GM18873 (cell line): Measurements from ENCODE around the gene SLC6A6.

Source experiments
- ATAC-seq: cut with Tn5 transposase; IDR thresholded peaks from one replicate; pipeline ENCODE4 v1.9.1; 2021; ENCODE audit warnings: mild to moderate bottlenecking, moderate library complexity, moderate number of reproducible peaks; ENCODE audit not compliant: unreplicated experiment, low FRiP score

SLC6A6 gene

GRCh38 chr3:14402304-14402811 lies at the start of gene SLC6A6:
Gene SLC6A6, plus strand, starts transcription at chr3:14402606. Its CDS starts 41,029 bp downstream, at chr3:14443635.
- peak; percentile 78 for ATAC-seq

DNA sequence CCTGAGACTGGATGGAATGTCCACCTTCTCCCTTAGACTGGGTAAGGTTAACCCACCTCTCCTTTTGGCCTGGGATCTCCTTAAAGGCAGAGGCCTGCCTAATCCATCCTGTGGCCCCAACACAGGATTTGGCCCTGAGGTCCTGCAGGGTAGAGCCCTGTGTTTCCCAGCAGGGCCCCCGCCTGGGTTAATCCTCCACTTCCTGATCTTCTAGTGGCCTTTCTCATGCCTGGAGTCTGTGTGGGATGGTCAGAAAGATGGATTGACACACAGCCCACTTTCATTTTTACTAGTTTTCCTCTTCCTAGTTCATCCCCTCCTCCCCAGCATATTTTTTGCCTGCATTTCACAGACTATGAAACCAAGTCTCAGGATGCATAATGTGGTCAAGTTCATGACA lies 48.9 kb upstream of the SLC6A6 start:
- ATAC-seq, result no peak

DNA sequence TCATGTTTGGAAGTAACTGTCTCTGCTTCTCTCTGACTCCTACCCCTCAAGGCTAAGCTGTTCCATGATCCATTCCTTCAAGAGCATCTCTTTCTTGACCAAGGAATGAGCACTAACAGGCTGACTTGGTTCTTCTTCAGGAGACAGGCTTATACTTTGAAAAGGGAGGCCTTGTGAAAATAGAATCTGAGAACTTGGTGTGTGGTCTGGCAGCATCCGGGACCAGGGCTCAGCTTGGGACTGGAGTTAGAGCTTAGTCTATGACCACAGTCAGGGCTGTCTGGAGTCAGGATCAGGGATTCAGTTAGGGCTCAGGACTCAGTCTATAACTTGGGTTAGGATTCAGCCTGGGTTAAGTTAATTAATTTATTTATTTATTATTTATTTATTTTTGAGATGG lies 44.9 kb upstream of the SLC6A6 start:
- no peak for ATAC-seq

DNA sequence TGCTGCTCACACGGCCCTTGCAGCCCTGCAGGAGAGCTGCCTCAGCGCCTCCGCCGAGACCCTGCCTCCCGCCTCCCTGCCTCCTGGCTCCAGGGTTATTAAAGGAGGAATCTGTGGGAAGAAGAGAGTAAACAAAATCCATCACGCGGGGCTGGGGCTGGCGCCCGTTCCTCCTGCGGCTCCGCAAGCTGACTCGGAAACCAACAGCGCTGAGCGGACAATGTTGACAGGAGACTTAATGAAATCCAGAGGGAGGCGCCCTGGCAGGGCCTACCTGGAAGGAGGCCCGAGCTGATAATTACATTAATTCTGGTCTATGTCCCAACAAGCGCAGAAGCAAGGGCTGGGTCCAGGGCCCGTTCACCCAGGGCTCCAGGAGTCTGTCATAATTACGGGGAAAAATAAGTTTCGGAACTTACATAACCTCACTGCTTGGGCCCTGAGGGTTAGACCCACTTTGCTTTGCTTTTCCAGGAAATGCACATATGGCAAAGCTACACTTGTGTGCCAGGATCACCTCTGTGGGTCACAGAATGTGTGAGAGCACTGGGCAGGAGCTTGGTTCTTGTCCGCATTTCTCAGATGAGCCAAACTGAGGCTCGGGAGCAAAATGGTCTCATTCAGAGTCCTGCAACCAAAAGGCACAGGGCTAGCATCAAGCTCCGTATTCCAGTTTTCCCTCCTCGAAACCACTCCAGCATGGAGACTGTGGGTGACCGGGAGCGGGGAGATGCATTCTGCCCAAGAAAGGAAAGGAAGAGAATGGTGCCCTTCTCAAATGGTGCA lies 43.8 kb upstream of the SLC6A6 start:
- ATAC-seq, result no peak

DNA sequence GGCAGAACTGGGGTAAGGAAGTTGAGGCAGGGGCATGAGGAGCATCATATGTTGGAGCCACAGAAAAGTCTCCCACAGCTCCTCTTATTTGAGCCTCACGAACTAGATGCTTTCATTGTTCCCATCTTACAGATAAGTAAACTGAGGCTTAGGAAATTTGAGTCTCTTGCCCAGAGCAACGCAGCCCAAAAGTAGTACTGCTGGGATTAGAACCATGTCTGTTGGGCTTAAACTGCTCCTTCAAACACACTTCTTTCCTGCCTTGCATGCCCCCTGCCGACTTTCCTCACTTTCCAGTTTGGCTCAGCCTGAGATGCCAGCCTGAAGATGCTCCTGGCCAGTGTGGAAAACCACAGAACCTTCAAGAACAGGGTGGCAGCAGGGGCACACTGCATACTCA lies 43.1 kb upstream of the SLC6A6 start:
- no peak for ATAC-seq

- no peak for ATAC-seq
Measured at GRCh38 chr3:14360123-14360881, 42.1 kb upstream of the SLC6A6 start.

DNA sequence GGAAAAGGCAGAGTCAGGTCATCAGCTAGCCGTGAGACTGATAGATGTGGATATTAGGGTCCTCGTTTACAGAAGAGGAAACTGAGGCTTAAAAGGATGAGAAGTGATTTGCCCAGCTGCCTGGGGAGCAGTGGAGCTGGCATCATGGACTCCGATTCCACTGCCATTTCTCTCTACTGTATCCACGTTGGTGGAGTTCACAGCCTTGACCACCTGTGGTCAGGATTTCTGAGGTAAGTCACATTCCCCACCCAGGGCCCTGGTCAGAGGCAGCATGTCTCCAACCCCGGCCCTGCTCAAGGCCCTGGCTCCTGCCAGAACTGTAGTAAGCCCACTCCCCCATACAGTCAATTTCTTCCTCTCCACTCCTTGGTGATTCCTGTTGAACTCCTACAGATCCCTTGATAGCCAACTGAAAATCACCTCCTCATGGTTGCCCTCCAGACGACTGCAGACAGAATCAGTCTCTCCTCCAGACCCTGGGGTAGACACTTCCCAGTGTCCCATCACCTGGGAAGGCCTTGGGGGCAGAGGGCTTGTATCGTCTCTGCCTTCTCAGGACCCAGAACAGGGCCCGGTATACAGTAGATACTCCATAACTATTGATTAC lies 41.2 kb upstream of the SLC6A6 start:
- ATAC-seq, result no peak

- no peak for ATAC-seq
Measured at GRCh38 chr3:14362890-14363289, 39.5 kb upstream of the SLC6A6 start.

DNA sequence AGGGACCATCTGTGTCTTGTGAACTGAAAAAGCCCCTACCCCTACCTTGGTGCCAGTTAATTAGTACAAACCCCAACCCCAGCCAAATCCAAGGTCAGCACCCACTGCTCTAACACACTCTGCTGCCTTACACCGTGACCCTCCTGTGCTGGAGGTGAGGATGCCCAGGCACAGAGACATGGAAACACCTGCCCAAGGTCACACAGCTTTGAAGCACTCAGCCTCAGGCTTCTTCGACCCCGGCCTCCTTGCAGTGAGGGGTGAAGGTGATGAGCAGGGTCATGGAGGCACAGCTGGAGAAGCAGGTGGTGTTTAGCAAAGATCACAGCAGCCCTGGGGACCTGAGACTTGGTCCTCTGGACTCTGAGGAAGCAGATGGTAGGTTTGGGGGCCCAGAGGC lies 39.0 kb upstream of the SLC6A6 start:
- no peak for ATAC-seq

DNA sequence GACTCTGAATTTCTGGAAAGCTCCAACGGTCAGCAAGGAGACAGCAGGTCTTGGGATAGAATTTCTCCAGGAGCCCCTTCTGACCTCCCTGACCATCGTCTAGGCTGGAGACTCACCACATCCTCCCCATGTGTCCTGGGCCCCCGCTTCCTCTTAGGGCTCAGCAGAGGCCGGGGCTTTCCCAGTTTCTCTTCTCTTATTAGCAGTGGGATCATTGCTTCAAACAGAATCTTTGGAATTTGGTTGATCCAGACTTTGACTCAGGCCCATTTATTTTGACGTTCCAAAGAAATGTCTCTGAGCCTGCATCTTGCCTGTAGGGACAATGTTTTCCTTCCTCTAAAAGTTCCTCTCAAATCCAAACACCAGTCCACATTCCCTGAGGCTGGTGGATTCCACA lies 38.4 kb upstream of the SLC6A6 start:
- ATAC-seq, result no peak

DNA sequence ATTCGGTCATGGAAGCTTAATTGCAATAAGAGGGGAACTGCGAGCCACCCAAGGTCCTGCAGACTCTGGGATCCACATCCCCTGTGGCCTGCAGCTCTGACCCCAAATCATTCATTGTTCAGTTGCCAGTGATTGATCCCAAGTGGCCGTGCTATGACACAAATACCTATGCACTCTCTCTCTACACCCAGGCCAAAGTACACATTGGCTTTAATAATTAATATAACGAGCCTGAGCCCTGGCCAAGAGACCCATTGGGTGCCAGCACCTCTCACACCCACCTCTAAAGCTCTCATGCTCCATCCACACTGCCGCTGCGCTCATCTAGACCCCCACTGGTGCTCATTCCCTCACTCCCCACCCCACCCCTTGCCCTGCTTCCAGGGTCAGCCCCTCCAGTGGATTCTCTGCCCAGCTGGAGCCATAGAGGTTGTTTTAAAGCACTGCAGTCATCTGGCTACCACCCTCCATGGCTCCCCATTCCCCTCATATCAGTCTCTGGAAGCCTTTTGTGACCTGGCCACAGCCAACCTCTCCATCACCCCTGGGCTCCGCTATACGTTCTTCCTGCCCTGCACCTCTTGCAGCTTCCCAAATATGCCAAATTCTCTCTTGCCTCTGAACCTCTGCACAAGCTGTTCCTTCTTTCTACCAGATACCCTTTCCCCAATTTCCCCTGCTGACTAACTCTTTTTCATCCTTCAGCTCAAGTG lies 37.7 kb upstream of the SLC6A6 start:
- no peak for ATAC-seq

DNA sequence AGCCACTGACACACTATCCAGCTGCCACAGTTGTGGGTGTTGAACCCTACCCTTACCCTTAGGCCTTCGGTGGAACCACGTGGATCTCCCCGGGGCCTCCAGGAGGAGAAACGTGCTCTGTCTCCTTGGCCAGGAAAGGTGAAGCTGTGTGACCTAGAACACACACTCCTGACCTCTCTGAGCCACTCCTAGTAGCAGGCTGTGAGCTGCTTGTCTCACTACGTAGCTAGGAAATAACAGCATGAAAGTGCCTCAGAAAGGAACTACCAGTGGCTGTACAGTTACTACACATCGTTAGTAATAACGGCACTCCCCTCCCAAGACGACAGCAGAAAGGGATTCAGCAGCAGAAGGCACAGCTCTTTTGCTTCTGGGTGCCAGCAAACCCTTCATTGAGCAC lies 36.2 kb upstream of the SLC6A6 start:
- no peak for ATAC-seq

DNA sequence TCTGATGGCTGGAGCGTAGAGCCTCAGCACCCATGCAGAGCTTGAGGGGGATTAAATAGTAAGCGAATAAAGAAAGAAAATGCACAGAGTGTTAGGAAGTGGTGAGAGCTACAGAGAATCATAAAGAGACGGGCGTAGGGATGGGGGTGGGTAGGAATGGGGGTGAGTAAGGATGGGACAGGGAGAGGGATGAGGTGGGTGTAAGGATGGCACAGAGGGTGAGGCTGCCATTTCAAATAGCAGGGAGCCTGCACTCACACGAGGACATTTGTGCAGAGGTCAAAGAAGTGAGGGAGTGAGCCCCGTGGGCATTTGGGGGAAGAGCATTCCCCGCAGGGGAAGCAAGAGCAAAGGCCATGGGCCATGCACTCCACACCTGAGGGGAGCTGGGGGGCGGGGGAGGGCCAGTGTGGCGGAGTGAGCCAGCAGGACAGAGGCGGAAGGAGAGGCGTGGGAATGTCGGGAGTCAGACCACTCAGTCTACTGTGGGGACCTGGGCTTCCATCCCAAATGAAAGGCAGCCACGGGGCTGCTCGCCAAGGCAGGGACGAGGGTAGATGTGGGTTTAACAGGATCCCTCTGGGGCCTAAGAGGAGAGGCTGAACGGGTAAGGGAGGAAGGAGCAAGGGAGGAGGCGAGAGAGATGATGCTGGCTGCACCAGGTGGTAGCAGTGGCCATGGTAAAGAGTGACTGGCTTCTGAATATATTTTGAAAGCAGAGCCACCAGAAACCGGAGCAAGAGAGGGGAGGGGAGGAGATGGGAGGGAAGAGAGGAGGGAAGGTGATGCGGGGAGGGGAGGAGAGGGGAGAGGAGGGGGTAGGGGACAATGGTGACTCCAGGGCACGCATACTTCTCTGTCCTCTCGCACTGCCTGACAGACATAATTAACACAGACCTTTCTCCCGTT lies 35.2 kb upstream of the SLC6A6 start:
- no peak for ATAC-seq

GRCh38 chr3:14368146-14368545 lies 34.3 kb upstream of the SLC6A6 start:
- no peak for ATAC-seq

DNA sequence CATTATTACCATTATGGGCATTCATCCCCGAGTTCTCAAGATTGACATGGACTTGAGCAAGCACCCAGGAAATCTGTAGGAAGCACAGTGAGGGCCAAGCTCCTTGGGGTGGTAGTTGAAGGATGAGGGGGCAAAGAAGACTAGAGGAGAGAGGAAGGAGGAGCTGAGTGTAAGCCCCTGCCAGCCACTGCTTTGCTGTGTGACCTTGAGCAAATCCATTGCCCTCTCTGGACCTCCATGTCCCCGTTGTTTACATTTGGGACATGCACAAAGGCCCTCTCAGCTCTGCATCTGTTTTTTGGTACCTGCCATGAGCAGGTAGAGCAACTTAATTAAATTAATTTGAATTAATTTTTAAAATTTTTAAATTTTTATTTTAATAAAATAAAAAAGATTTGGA lies 33.5 kb upstream of the SLC6A6 start:
- no peak for ATAC-seq

GRCh38 chr3:14369675-14370669 lies 32.4 kb upstream of the SLC6A6 start:
- ATAC-seq, result no peak

GRCh38 chr3:14370720-14371572 lies 31.5 kb upstream of the SLC6A6 start:
- no peak for ATAC-seq
